Keratinocyte (primary cell): ENCODE measurements around the gene IRF2BP1. TPM values are rescaled to one million over a fixed set of nuclear protein-coding genes. Genes with fewer than 3 reads are reported as not detected.

Experiments used
- DNase-seq: peaks from one replicate; pipeline ENCODE4 v3.0.0-alpha.2; 2011; ENCODE audit warnings: low read depth, missing footprints, low spot score
- FAIRE-seq: peaks from 2 replicates; lab custom pipeline; 2011; peaks lifted over from hg19 to GRCh38; lab: Jason Lieb, UNC
- H2AFZ ChIP-seq: 2 replicates; pipeline ENCODE4 v1.6.0; 2012; ENCODE audit warnings: low read length, control low read depth, inconsistent platforms; ENCODE audit not compliant: control insufficient read depth
- H3K27ac ChIP-seq: 2 replicates; pipeline ENCODE4 v1.5.1; 2011; ENCODE audit warnings: low read length; ENCODE audit not compliant: control insufficient read depth, insufficient read depth
- H3K27me3 ChIP-seq: 3 replicates; pipeline ENCODE4 v1.6.0; 2011; ENCODE audit warnings: low read length; ENCODE audit not compliant: control insufficient read depth, insufficient read depth; ENCODE audit errors: extremely low read depth
- H3K36me3 ChIP-seq, 2 experiments: 2 replicates in 1 of 2; 3 replicates in 1 of 2; pipeline ENCODE4 v1.5.1; 2011; ENCODE audit warnings: low read length in 2 of 2, mild to moderate bottlenecking in 1 of 2; ENCODE audit not compliant: control insufficient read depth in 2 of 2, insufficient read depth in 2 of 2; ENCODE audit errors: extremely low read depth in 1 of 2
- H3K4me1 ChIP-seq: 3 replicates; pipeline ENCODE4 v1.5.1; 2011; ENCODE audit warnings: low read length; ENCODE audit not compliant: control insufficient read depth, insufficient read depth; ENCODE audit errors: extremely low read depth
- H3K4me2 ChIP-seq: 3 replicates; pipeline ENCODE4 v1.6.0; 2011; ENCODE audit warnings: low read depth, low read length; ENCODE audit not compliant: control insufficient read depth, insufficient read depth; ENCODE audit errors: extremely low read depth
- H3K4me3 ChIP-seq, 3 experiments: fragments of 200-600 bp in 1 of 3; sonication (generic) in 1 of 3; 2 replicates in 2 of 3; 3 replicates in 1 of 3; pipeline ENCODE4 v1.5.1; 2011 to 2016; ENCODE audit warnings: low read length in 3 of 3, mild to moderate bottlenecking in 3 of 3, control low read depth in 2 of 3, inconsistent platforms in 1 of 3, low read depth in 1 of 3, mixed read lengths in 1 of 3, mixed run types in 1 of 3, moderate library complexity in 1 of 3; ENCODE audit not compliant: control insufficient read depth in 2 of 3, insufficient read depth in 2 of 3; ENCODE audit errors: extremely low read depth in 1 of 3
- H3K79me2 ChIP-seq: 2 replicates; pipeline ENCODE4 v1.6.0; 2012; ENCODE audit warnings: low read length; ENCODE audit not compliant: control insufficient read depth, insufficient read depth
- H3K9ac ChIP-seq: 3 replicates; pipeline ENCODE4 v1.6.0; 2011; ENCODE audit warnings: low read length; ENCODE audit not compliant: control insufficient read depth, insufficient read depth; ENCODE audit errors: extremely low read depth
- H3K9me1 ChIP-seq: 3 replicates; pipeline ENCODE4 v1.6.0; 2011; ENCODE audit warnings: low read length; ENCODE audit not compliant: control insufficient read depth, insufficient read depth; ENCODE audit errors: extremely low read depth
- H3K9me3 ChIP-seq: 2 replicates; pipeline ENCODE4 v1.5.1; 2012; ENCODE audit warnings: low read depth, low read length; ENCODE audit not compliant: control insufficient read depth
- H4K20me1 ChIP-seq: 3 replicates; pipeline ENCODE4 v1.6.0; 2011; ENCODE audit warnings: low read length; ENCODE audit not compliant: control insufficient read depth, insufficient read depth; ENCODE audit errors: extremely low read depth
- CTCF ChIP-seq, 3 experiments: IDR thresholded peaks in 1 of 3; conservative IDR thresholded peaks in 1 of 3; optimal IDR thresholded peaks in 1 of 3; 2 replicates in 2 of 3; 3 replicates in 1 of 3; pipeline versions ENCODE3 to v1.5.1; 2011; ENCODE audit warnings: low read length in 3 of 3, mild to moderate bottlenecking in 3 of 3, moderate library complexity in 2 of 3, control low read depth in 1 of 3, inconsistent platforms in 1 of 3; ENCODE audit not compliant: insufficient read depth in 2 of 3; ENCODE audit errors: extremely low read depth in 1 of 3
- EZH2 ChIP-seq: IDR thresholded peaks from one replicate; pipeline ENCODE4 v1.6.1; 2012; ENCODE audit warnings: inconsistent platforms, mild to moderate bottlenecking, low read length, moderate library complexity
- dilution Hi-C: fragments of 300-500 bp; cut with MboI; formaldehyde crosslinking; loops from one replicate; pipeline ENCODE4 v1.7.0; 2020; ENCODE audit warnings: low sequenced_read_pairs; ENCODE audit not compliant: extremely low pct_ligation_motif_present
- polyA plus RNA-seq, 5 experiments: library from polyadenylated mRNA; depleted of rRNA in 3 of 5; stranded (reverse) in 3 of 5; stranded (forward) in 1 of 5; unstranded in 1 of 5; fragments of >200 nt; gene quantifications; 1 replicate in 1 of 5; 2 replicates in 3 of 5; 3 replicates in 1 of 5; pipeline versions ENCODE4 v1.2.1 to v1.2.3, GENCODE V29; 2011 to 2012; ENCODE audit warnings: missing spikeins in 2 of 5, low read depth in 1 of 5, low replicate concordance in 1 of 5

IRF2BP1 gene
- polyA plus RNA-seq, 1 donor (not counting 4 experiments of a cell fraction or from before 2014, with no cell fraction given): 1.7 TPM

- no peaks in the 10 kb centered on the region for H3K4me1 ChIP-seq
- no peaks in the 10 kb centered on the region for H3K9me3 ChIP-seq
- H3K9me1 ChIP-seq: no peaks in the 10 kb centered on the region
- no peaks in the 10 kb centered on the region for H3K79me2 ChIP-seq
- H3K27ac ChIP-seq: no peak overlapping the region
- peaks cover 30 to 42% of the 10 kb centered on the region in 2 experiments for H3K36me3 ChIP-seq
- dilution Hi-C loops: no loop called here
- FAIRE-seq (no peak), DNase-seq (no peak)
- no peak overlapping the region for H2AFZ ChIP-seq
- H3K27me3 ChIP-seq: no peaks in the 10 kb centered on the region
- no peak for TF ChIP-seq EZH2
- no peak for TF ChIP-seq CTCF (optimal IDR thresholded peaks at IDR 0.05 in 1 of 3, IDR thresholded peaks at IDR 0.05 in 1 of 3, conservative IDR thresholded peaks at IDR 0.05 in 1 of 3; ENCODE audit: extremely low read depth in 1 of 3, insufficient read depth in 2 of 3, low read length in 3 of 3)
- no peak overlapping the region for H3K4me2 ChIP-seq
- no peaks in the 10 kb centered on the region for H4K20me1 ChIP-seq
- H3K9ac ChIP-seq: no peak overlapping the region
- no peak overlapping the region for H3K4me3 ChIP-seq
These were observed 51.0 kb downstream of the IRF2BP1 start for GRCh38 chr19:45834970-45835369.

Other genes starting within 250 kb of the IRF2BP1 start
- 35.4 to 43.4 TPM (median 41.8 TPM) in 3 replicates for gene EML2, start 246.7 kb downstream of the IRF2BP1 start, polyA plus RNA-seq
- gene GIPR, start 217.9 kb downstream of the IRF2BP1 start, polyA plus RNA-seq: 0.97 to 2.2 TPM (median 1.4 TPM) in 3 replicates
- gene SNRPD2, start 194.2 kb downstream of the IRF2BP1 start, polyA plus RNA-seq: 511 to 1,051 TPM (median 836 TPM) in 3 replicates
- 11.9 to 13.3 TPM (median 13.2 TPM) in 3 replicates for gene QPCTL, start 193.5 kb downstream of the IRF2BP1 start, polyA plus RNA-seq
- gene FBXO46, start 155.2 kb downstream of the IRF2BP1 start, polyA plus RNA-seq: 2.1 to 2.4 TPM (median 2.4 TPM) in 3 replicates
- gene MEIOSIN, start 152.7 kb downstream of the IRF2BP1 start, polyA plus RNA-seq: not detected in 3 replicates
- 1.3 to 2.2 TPM (median 2.0 TPM) in 3 replicates for gene SIX5, start 116.9 kb downstream of the IRF2BP1 start, polyA plus RNA-seq
- 7.0 to 12.8 TPM (median 8.1 TPM) in 3 replicates for gene DMPK, start 103.7 kb downstream of the IRF2BP1 start, polyA plus RNA-seq
- gene DMWD, start 93.3 kb downstream of the IRF2BP1 start, polyA plus RNA-seq: 10.1 to 16.5 TPM (median 12.5 TPM) in 3 replicates
- gene RSPH6A, start 70.8 kb downstream of the IRF2BP1 start, polyA plus RNA-seq: not detected in 3 replicates
- 43.8 to 63.2 TPM (median 56.0 TPM) in 3 replicates for gene SYMPK, start 23.0 kb downstream of the IRF2BP1 start, polyA plus RNA-seq
- gene FOXA3, start 21.8 kb downstream of the IRF2BP1 start, polyA plus RNA-seq: 0.03 to 0.05 TPM in 2 of 3 replicates, not detected in the other
- gene MYPOP, start 16.5 kb upstream of the IRF2BP1 start, polyA plus RNA-seq: 1.1 to 1.6 TPM (median 1.3 TPM) in 3 replicates
- gene NANOS2, start 28.6 kb upstream of the IRF2BP1 start, polyA plus RNA-seq: not detected in 3 replicates
- not detected in 3 replicates for gene NOVA2, start 87.7 kb upstream of the IRF2BP1 start, polyA plus RNA-seq
- gene CCDC61, start 109.3 kb upstream of the IRF2BP1 start, polyA plus RNA-seq: 5.2 to 6.1 TPM (median 5.8 TPM) in 3 replicates
- gene PGLYRP1, start 136.9 kb upstream of the IRF2BP1 start, polyA plus RNA-seq: not detected in 3 replicates
- 0.01 TPM in 1 of 3 replicates, not detected in the others for gene IGFL4, start 154.9 kb upstream of the IRF2BP1 start, polyA plus RNA-seq
- gene IGFL3, start 238.5 kb upstream of the IRF2BP1 start, polyA plus RNA-seq: 236 to 560 TPM (median 344 TPM) in 3 replicates